ENCODE results near the gene RANBP1.

- TF ChIP-seq POLR2AphosphoS5 (IDR thresholded peaks at IDR 0.05; ENCODE audit: borderline replicate concordance, low read depth, low read length) = no peak
- no peak for TF ChIP-seq EZH2 (IDR thresholded peaks at IDR 0.05)
- TF ChIP-seq FOXP2 (optimal IDR thresholded peaks at IDR 0.05; ENCODE audit: control extremely low read depth, extremely low read length, insufficient read depth) = no peak
These were observed 40.9 kb downstream of the RANBP1 start for GRCh38 chr22:20156611-20157429.

All from SK-N-MC (cell line).